T1000 (cell line): ENCODE measurements around the gene CCDC30.
A peak's percentile ranks its signal among the peaks of the same experiment; 100 is the strongest.

ENCODE experiments used
- DNase-seq: peaks from one replicate; lab custom pipeline; 2025; ENCODE audit warnings: mixed read lengths; lab: John Stamatoyannopoulos, UW

Gene CCDC30

DNA sequence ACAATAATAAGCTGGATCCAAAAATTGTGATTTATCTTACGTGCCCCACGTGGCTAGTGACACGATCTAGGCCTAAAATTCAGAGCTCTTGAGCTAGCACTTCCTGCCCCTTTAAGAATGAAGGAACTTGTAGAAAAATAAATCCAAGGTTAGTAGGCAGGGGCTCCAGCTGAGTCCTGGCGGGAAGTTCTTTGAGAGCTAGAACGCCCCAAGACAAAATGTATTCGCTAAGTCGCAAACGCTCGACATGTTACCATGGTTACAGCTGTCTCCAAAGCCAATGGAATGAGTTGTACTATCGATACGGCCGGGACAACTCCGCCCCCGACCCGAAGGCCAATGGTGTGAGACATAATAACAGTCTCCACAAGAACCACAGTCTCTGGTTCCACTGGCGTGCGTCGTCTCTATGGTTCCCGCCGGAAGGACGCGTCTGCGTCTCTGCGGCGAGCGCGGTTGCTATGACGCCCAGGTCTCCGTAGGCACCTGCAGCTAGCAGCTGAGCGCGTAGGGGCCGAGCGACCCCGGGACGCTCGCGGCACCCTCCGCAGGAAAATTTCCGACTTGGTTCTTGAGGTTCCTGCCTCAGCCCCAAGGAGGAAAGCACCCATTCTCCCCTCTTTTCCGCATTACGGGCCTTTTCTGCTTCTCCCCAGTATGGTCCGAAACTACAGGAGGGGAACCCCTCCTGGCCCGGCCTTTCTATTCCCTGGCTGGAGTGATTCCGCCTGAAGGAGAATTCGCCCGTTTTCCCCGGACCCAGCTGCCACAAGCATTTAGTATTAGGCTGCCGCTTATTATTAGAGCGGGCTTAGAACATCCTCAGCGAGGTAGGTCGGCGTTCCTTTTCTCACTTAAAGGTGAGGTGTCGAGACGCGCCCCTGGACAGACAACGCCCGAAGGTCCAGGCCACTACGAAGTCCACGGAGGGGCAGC lies at the start of gene CCDC30:
Gene CCDC30, plus strand, starts transcription at position 459 of the 936 bp plus-strand sequence. CDS start 17,266 bp downstream, outside the sequence.
- peak; percentile 96 for DNase-seq

DNA sequence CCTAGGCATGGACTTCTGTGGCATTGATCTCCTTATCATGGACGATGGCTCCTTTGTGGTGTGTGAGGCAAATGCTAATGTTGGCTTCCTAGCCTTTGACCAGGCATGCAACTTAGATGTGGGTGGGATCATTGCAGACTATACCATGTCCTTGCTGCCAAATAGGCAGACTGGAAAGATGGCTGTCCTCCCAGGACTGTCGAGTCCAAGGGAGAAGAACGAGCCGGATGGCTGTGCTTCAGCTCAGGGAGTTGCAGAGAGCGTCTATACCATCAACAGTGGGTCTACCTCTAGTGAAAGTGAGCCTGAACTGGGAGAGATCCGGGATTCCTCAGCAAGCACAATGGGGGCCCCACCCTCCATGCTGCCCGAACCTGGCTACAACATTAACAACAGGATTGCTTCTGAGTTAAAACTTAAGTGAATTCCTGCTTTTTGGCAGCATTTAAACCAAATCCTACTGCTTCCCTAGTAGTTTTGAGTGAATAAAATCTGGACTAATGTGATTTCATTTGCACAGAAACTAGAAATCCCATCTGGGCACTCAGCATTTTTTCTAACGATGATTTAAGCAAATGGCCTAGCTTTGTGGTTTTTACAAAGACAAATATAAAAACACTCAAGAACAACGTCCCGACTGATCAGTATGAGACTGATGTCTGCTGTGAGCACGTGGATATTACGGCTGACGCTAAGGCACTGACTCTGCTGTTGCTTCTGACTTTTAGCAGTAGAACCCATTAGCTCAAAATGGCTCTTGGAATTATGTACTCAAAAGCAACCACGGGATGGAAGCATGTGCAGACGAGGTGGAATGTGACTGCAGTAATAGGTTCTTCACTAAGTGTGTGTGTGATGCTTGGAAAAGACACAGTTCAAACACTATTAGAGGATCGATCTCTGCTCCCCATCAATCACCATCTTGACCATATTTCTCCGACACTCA lies 48.3 kb upstream of the CCDC30 start:
- no peak for DNase-seq

DNA sequence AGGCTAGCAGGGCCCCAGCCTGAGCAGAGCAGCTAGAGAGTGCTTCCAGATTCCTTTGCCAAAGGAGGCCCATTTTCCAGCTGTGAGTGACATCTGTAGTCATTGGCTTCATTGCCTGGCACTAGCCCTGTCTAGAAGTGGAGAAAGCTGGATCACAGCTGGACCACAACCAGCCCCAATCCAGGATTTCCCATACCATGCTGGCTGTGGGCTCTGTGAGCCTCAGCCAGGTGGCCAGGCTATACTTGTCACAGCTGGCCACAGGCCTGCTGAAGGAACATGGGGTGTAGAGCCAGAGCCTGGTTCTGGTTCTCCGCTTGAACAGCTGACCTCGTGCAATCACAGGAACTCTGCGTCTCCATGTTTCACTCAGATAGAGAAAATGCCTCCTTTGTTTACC lies 45.9 kb upstream of the CCDC30 start:
- DNase-seq: no peak

DNA sequence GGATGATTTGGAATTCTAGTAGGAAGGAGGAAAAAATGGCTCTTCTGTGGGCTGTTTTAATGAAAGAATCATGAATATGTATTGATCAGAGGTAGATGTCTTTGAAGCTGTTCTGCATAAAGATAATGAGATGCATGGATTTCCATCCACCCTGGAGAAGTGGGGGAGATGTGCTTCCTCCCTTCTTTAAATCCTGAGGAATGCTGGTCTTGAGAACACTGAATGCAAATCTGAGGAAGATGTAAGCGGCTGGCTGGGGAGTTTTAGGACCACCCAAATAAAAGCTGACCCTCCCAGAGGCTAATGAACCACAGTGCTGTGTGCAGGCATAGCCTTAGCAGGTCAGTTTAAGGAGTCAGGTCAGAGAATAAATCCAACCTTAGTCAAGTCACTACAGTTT lies 44.6 kb upstream of the CCDC30 start:
- no peak for DNase-seq

DNA sequence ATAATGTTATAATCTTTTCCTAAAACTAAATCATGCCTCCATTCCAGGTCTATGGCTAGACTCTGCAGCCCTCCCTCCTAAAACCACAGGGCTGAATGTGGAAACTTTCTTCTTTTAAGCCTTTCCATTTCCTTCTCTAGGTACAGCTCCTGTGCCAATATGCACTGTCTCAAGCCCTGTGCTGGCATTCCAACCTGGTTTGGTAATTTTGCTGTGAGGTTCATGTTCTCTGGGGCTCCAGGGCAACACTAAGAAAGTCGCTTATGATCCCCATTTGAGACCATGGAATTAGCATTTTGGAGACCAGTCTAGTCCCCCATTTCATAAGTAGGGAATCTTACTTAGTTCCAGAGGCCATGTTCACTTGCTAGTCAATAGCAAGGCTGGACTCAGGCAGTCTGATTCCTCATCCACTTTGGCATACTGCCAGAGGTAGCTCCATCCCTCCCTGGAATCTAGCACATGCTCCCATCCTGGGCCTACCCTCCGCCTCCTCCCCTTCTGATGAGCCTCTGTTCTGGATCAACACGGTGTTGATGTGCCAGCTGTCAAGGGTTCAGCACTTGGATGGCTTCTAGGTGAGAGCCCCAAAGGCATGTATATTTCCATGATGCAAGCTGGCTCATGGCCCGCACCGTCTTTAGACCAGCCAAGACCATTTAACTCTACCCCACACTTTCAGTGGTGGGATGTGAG lies 43.8 kb upstream of the CCDC30 start:
- no peak for DNase-seq

DNA sequence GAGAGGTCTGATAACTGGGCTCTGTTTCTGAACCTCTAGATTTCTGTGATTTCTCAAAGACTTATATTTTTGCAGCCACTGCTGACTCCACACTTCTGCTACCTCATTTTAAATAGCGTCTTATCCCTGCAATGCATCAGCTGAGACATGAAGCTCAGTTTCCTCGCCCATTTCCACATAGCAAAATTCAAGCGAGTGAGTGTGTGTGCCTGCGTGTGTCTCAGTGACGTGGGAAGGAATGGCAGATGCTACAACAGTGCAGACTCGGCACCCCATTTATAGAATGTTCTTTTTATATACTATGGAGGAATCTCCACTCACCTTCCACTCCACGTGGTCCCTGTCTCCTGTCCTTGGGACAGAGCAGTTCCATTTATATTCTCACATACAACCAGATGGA lies 43.0 kb upstream of the CCDC30 start:
- no peak for DNase-seq

DNA sequence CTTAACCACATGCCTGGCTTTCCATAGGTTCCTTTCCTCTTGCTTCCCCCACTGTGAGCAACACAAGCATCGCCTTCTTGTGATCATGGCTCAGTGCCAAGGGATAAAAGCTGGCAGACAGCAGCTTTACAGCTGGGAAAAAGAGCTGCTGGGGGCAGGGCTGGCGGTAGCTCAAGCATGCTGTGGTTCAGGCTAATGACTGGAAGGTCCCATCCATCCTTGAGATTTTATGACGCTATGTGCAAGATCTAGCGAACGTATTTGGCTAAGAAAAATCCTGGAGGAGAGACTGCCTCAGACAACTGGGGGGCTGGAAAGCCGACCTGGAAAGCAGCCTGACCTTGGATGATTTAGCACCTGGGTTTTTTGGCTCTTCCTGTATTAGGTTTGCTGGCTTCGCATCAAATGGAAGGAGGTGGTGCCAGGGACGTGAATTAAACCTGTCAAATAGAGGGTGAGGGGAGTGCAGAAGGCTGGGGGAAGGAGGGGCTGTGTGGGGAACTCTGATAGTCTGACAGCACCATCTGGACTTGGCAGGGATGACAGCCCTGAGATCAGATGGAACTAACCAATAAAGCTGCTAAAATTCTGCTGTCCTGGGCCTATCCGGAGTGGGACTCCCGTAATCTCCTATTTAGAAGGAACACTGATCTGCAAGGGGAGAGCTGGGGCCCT lies 42.0 kb upstream of the CCDC30 start:
- DNase-seq: no peak

DNA sequence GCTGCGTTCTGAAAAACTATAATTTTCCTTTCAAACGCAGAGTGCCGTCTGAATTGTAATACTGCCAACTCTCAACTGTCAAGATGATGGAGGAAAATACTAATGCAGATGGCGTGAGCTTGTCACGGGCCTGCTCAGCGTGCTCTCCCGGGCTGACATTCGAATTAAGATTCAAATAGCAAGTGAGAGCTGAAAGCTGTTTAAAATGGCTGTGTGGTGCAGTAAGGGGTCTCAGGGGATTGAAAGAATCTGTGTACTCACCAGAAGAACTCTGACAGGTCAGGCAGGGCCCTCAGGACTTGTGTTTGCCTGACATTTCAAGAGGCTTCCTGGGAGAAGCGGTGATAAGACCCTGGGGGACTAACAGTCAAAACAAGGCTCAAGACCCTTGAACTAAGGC lies 40.3 kb upstream of the CCDC30 start:
- DNase-seq: no peak

DNA sequence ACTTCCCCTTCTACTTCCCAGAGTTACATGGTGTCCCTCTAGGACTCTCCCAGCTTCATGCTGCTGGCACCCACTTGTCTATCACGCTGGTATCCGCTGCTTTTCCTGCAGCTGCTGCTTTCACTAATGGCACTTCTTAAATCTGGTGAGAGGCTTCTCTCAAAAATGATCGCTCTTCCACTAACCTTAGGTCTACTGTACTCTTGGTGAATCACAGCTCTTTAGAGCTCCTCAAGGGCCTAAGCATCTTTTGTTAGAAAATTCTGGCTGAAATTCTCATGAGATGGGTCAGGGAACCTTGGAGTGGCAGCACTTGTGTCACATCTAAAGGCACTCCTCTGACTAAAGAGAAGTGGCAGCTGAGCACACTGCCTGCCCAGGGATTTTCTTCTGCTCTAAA lies 39.4 kb upstream of the CCDC30 start:
- no peak for DNase-seq

DNA sequence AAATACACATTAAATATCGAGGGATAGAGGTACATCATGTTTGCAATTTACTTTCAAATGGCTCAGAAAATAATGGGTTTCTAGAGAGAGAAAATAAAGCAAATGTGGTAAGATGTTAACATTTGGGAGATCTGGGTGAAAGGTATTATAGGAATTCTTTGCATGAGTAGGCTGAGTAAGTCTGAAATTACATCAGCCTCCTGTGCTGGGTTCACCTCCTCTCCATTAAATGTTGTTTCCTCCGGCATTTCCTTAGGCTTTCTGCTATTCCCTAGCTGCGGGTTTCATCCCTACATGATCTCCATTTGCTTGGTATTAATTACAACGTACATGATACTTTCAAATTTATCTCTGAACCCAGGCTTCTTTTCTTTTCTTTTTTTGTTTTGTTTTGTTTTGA lies 38.9 kb upstream of the CCDC30 start:
- DNase-seq: no peak

DNA sequence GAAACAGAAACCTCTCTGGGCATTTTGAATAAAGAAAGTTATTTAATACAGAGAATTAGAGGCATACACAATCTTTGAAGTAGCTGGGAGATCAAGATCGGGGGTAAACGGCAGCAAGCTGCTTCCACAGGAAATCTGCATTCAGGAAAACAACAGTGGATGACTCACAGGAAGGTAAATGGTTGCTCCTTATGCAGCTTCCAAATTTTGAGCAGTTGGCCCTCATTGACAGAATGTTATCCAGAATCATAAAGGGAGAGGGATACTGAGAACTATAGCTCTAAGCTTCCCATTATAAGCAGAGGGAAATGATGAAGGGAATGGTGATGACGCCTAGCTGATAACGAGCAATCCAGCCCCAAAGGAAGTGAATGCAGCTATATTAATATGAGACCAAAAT lies 35.8 kb upstream of the CCDC30 start:
- DNase-seq: no peak

DNA sequence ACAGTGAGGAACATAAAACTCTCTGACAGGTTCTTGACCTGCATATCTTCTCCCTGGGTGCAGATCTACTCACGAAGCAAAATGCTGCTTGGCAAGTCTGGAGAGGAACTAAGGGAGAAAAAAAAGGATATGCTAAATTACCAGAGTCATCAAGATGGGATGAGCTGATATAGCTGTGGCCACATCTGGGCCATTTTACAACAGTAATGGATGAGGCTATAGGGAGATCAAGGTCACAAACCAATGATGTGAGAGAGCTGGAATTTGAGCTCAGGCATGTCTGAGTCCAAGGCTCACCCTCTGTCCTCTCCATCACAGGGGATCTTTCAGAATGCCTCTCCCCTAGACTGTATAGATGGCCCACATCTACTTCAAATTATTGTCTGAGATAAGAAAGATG lies 33.5 kb upstream of the CCDC30 start:
- no peak for DNase-seq

DNA sequence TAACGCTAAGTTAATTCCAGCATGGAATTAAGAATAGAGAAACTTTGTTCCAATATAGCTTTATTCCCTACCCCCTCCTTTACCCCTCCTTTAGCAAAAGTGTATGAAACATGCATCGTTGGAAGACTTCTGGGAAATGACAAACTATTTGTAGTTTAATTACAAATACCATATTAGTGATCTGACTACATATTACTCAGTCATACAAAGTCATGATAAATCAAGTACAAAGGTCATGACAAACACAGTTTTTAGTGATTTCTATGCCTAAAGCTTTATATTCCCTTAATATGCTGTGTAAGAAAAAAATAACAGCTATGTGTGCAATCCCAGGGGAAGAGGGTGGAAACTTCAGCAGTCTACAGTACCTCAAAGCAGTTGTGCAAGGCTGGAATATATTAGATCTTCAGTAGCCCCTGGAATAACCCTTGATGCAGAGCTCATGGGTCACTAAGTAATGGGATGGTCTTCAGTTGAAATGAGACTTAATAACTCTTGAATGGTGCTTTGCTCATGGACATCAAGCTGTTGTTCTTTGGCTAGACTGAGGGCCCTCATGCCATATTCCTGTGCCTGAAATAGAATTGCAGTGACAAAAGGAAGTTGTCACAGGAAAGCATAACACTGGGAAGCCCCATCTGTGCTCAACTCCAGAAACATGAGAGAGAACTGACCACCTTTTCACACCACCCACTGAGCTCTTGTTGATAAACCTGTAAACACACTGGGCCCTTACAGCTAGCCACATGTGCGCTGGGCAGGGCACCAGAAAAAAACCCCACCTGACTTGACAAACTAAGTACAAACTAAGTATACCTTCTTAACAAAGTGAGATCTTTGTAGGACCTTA lies 32.6 kb upstream of the CCDC30 start:
- no peak for DNase-seq

DNA sequence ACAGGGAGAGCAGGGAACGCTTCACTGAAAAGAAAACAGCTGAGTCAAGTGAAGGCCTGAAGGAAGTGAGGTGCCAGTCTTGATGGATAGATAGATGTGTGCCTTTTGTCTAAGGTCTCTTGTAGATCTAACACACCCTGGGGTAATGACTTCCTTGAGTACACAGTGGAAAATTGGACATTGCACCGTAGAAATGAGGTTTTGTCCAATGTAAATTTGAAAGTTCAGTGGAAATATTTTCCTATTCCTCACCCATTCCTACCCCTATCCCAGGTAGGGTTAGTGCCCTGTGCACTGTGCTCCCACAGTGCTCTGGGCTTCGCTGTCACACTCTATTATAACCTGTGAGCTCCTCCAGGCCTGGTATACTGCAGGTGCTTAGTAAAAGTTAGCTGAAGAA lies 31.6 kb upstream of the CCDC30 start:
- no peak for DNase-seq

DNA sequence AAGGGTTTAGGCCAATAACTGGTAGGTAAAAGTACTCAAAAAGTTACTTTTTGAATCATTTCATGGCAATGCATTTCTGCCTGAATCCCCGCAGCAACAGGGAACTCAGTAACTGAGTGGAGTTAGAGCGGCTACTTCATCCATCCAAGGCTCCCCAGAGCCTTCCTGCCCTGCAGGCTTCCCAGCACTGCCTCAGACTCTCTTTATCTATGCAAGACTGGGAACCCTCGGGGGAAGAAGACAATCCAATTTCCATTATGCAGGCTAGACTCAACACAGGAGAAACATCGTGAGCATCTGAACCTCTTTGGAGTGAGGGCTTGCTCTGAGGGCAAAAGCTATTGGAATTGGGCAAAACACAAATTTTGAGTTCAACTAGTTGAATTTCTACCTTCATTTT lies 30.4 kb upstream of the CCDC30 start:
- DNase-seq: no peak

DNA sequence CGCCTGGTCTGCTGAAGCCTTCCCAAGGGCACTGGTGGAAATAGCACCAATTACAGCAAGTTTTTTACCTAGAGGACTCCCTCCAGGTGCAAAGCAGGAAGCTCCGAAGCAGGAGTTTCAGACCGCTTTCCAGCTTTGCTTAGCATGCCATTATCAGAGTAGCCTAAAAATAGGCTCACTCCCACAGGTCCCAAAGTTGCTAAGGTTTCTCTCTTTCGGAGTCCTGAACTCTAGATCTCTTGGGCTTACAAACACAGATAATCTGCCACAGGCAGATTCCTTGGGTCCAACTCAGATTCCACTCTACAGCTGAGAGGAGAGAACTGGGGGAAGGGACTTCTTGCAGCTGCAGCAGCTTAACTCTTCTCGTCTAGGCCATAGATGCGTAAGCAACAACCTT lies 29.7 kb upstream of the CCDC30 start:
- no peak for DNase-seq

DNA sequence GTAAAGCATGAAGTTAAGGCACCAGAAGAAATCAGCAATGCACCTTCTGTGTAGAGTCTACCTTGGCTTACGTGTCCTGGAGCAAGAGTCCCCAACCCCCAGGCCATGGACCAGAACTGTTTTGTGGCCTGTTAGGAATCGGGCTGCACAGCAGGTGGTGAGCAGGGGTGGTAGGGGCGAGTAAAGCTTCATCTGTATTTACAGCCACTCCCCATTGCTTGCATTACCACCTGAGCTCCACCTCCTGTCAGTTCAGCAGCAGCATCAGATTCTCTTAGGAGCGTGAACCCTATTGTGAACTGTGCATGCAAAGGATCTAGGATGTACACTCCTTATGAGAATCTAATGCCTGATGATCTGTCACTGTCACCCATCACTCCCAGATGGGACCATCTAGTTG lies 28.7 kb upstream of the CCDC30 start:
- no peak for DNase-seq

DNA sequence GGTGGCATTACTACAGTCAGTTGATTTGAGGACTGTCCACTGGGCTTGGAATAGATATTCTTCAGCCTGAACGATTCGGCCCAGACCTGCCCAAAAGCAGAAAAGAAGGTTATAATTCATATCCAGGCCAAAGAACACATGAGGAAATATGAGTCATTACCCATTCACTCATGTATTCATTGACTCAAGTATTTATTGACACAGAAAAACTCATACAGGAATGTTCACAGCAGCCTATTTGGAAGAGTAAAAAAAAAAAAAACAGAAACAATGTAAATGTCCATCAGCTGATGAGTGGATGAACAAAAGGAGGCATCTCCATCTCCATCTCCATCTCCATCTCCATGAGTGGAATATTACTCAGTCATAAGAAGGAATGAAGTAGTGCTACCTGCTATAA lies 23.1 kb upstream of the CCDC30 start:
- DNase-seq: no peak

DNA sequence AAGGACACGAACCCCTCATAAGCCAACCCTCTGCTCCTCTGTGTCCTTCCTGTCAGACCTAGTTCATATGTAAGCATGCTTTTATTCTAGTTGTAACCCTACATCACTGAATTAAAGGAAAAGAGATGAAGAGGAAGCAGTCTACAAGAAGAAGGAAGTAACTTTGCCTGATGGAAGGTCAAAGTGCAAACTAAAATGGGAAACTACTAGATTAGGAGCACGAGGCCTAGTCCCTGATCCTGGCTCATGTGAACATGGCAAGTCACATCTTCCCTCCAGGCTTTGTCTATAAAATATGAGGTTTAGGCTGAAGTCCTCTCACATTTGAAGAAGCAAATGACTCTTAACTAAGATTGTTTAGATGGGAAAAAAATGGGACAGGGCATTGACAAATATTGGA lies 20.4 kb upstream of the CCDC30 start:
- DNase-seq: no peak

DNA sequence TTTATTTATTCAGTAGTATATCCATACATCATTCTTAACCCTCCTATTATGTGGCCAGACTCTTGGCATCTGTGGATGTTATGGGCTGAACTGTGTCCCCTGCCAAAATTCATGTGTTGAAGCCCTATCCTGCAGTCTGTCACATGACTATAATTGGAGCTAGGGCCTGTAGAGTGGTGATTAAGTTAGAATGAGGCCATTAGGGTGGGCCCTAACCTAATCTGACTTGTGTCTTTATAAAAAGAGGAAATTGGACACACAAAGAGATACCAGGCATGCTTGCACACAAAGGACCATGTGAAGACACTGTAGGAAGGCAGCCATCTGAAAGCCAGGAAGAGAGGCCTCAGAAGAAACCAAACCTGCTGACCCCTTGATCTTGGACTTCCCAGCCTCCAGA lies 13.8 kb upstream of the CCDC30 start:
- DNase-seq: no peak

DNA sequence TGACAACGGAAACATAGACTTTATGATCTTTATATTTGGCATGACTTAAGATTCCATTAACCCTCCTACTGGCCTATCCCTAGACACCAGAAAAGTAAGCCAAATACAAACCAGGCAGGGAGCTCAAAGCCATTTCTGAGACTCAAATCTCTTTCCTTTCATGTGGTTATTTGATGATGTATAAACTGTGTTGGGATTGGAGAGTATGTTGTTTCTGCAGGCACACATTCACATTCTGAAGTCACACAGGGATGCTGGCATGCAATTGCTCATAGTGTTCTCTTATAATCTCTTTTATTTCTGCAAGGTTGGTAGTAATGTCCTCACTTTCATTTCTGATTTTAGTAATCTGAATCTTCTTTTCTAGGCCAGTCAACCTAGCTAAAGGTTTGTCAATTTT lies 13.0 kb upstream of the CCDC30 start:
- DNase-seq: no peak
